HepG2 (cell line): ENCODE results near the gene HSD17B8. TPM values are rescaled to one million over a fixed set of nuclear protein-coding genes. Genes with fewer than 3 reads are reported as not detected.

Experiments used
- FOSL1 ChIP-seq: sonication (generic); formaldehyde crosslinking; IDR thresholded peaks from 2 replicates; pipeline ENCODE4 v1.9.0; 2021; ENCODE audit warnings: missing genetic modification reagents, borderline replicate concordance
- HOXA5 ChIP-seq: sonication (generic); formaldehyde crosslinking; IDR thresholded peaks from 2 replicates; pipeline ENCODE4 v1.4.0; 2020; ENCODE audit warnings: missing genetic modification reagents
- KDM3A ChIP-seq: IDR thresholded peaks from 2 replicates; pipeline ENCODE4 v1.6.1; 2018; ENCODE audit warnings: low read depth, missing compliant biosample characterization
- MBD4 ChIP-seq: IDR thresholded peaks from 2 replicates; pipeline ENCODE4 v1.6.1; 2012; ENCODE audit warnings: low read length, inconsistent platforms, borderline replicate concordance
- RBM22 ChIP-seq: fragments of 200-400 bp; formaldehyde crosslinking; optimal IDR thresholded peaks from 2 replicates; pipeline ENCODE3; 2017; ENCODE audit warnings: mild to moderate bottlenecking, low read length, moderate library complexity
- RNF219 ChIP-seq: sonication (generic); formaldehyde crosslinking; IDR thresholded peaks from 2 replicates; pipeline ENCODE4 v1.5.0; 2020; ENCODE audit warnings: mild to moderate bottlenecking, missing genetic modification reagents
- SUZ12 ChIP-seq: fragments of 150-350 bp; IDR thresholded peaks from 2 replicates; pipeline ENCODE4 v1.6.1; 2014; ENCODE audit warnings: low read depth, low read length
- TSC22D2 ChIP-seq: sonication (generic); formaldehyde crosslinking; IDR thresholded peaks from 2 replicates; pipeline ENCODE4 v1.5.1; 2020; ENCODE audit warnings: missing genetic modification reagents, mild to moderate bottlenecking, borderline replicate concordance
- XBP1 ChIP-seq: sonication (generic); formaldehyde crosslinking; IDR thresholded peaks from 2 replicates; pipeline ENCODE4 v1.5.0; 2020; ENCODE audit warnings: missing genetic modification reagents
- ZBED4 ChIP-seq: sonication (generic); formaldehyde crosslinking; IDR thresholded peaks from 2 replicates; pipeline ENCODE4 v1.4.0; 2020; ENCODE audit warnings: missing genetic modification reagents, borderline replicate concordance
- ZBTB33 ChIP-seq: sonication (generic); formaldehyde crosslinking; IDR thresholded peaks from 2 replicates; pipeline ENCODE4 v1.4.0; 2020; ENCODE audit warnings: missing genetic modification reagents
- ZMAT3 ChIP-seq: sonication (generic); formaldehyde crosslinking; conservative IDR thresholded peaks from 2 replicates; pipeline ENCODE4 v1.7.0; 2021; ENCODE audit warnings: missing genetic modification reagents
- ZNF160 ChIP-seq: sonication (generic); formaldehyde crosslinking; IDR thresholded peaks from 2 replicates; pipeline ENCODE4 v1.8.0; 2022; ENCODE audit warnings: mild to moderate bottlenecking, inconsistent platforms, missing genetic modification reagents
- ZNF280D ChIP-seq: sonication (generic); formaldehyde crosslinking; IDR thresholded peaks from 2 replicates; pipeline ENCODE4 v1.5.1; 2020; ENCODE audit warnings: mild to moderate bottlenecking, missing genetic modification reagents
- ZNF672 ChIP-seq: sonication (generic); formaldehyde crosslinking; IDR thresholded peaks from 2 replicates; pipeline ENCODE4 v1.8.1; 2022; ENCODE audit warnings: missing genetic modification reagents
- ZNF850 ChIP-seq: sonication (generic); formaldehyde crosslinking; conservative IDR thresholded peaks from 2 replicates; pipeline ENCODE4 v1.9.0; 2021; ENCODE audit warnings: mild to moderate bottlenecking, missing genetic modification reagents
- polyA plus RNA-seq, 8 experiments: library from polyadenylated mRNA; depleted of rRNA in 3 of 8; stranded (reverse) in 7 of 8; unstranded in 1 of 8; fragments of >200 nt; fragmentation: Illumina TruSeq in 4 of 8; extraction: Trizol in 4 of 8; gene quantifications; 2 replicates each; pipeline versions ENCODE4 v1.2.1 to v1.2.3, GENCODE V29; 2011 to 2016; ENCODE audit warnings: low read depth in 4 of 8, missing spikeins in 1 of 8, mixed read lengths in 1 of 8; ENCODE audit not compliant: insufficient read depth in 1 of 8
- total RNA-seq, 5 experiments: library from RNA; depleted of rRNA; stranded (reverse); fragments of >200 nt; fragmentation: Illumina TruSeq; extraction: Trizol; gene quantifications; 2 replicates each; pipeline ENCODE4 v1.2.3, GENCODE V29; 2016; ENCODE audit warnings: low read depth in 1 of 5

HSD17B8 gene
- total and polyA plus RNA-seq, 2 of the 13 experiments (the other 11 are each of a cell fraction or from before 2014, with no cell fraction given): 12.6 to 20.1 TPM

- TF ChIP-seq ZNF280D (CRISPR knock-in tag) (peak; percentile 92), KDM3A (peak; percentile 81; the same call in 1 of the 2 replicates), RNF219 (CRISPR knock-in tag) (0 out of 2 replicates have a peak, but pooled peaks have one; percentile 67), HOXA5 (CRISPR knock-in tag) (peak; percentile 72; the same call in 1 of the 2 replicates), TSC22D2 (CRISPR knock-in tag) (peak; percentile 80; the same call in 1 of the 2 replicates), ZMAT3 (CRISPR knock-in tag) (no peak), ZBED4 (CRISPR knock-in tag) (peak; percentile 57; the same call in 1 of the 2 replicates), ZNF850 (CRISPR knock-in tag) (no peak), FOSL1 (CRISPR knock-in tag) (no peak), MBD4 (no peak), XBP1 (no peak), ZNF672 (CRISPR knock-in tag) (0 out of 2 replicates have a peak, but pooled peaks have one; percentile 73), ZBTB33 (CRISPR knock-in tag) (peak; percentile 71; the same call in 1 of the 2 replicates), ZNF160 (CRISPR knock-in tag) (peak; percentile 50; the same call in 1 of the 2 replicates), SUZ12 (no peak), RBM22 (no peak)
Measured at GRCh38 chr6:33198159-33198852, 6.1 kb upstream of the HSD17B8 start (continued).
